ENCODE data around the gene SLC12A1.
A peak's percentile ranks its signal among the peaks of the same experiment; 100 is the strongest.
"Not testable (repeated sequence)": the region's sequence is repeated elsewhere in the genome, so short reads cannot be mapped to it uniquely, and the experiment has no call there.

Gene SLC12A1

DNA sequence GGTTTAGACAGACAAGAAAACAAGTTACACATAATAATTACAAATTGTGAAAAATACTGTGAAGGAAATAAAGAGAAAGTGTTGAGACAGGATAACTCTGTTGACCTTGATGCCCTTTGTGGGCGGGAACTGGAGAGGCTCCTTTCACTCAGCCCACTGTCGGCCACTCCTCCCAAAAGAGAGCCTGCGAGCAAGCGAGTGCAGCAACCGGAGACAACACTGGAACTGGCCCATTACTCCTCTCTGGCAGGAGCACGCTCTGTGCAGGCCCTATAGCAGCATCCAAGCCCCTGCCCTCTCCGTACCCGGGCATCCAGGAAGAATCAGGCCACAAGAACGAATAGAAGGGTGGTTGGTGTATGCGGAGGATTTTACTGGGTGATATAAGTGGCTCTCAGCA, 108.9 kb downstream of the SLC12A1 start:
- DNase-seq: no peak

DNA sequence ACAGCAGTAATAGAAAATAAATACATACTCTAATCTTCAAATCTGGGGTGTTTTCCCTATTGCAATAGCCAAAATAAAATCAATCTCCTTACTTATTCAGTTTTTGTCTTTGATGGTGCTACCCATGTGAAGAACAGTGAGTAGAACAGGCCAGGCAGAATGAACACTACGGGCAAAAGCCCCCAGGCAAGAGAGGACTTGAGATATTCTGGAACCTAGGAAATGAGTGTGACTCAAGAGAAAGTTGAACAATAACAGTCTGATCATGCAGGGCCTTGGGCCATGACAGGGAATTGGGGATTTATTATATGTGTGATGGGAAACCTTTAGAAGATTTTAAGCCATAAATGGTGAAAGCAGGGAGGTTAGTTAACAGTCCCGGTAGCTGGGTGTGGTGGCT, 111.1 kb downstream of the SLC12A1 start:
- DNase-seq: no peak

DNA sequence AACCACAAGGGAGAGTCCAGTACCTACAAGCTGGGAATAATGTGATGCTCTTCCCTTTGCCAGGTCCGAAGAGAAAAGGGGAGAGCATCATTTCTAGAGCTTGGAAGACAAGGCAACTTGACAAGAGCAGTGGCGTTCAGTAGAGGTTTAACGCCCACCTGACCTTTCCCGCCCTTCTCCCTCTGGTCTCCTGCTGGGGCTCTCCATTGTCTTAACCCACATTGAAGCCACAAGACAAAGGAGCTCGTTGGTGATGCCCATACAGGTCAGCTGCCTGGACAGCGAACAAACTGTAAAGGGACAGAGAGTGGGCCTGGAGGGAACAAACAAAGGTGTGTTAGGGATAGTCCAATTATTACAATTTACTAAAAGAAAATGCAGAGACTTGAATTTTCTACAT, 112.0 kb downstream of the SLC12A1 start:
- DNase-seq: no peak

- no peak for DNase-seq
Observed at GRCh38 chr15:48323294-48323693, 117.2 kb downstream of the SLC12A1 start.

DNA sequence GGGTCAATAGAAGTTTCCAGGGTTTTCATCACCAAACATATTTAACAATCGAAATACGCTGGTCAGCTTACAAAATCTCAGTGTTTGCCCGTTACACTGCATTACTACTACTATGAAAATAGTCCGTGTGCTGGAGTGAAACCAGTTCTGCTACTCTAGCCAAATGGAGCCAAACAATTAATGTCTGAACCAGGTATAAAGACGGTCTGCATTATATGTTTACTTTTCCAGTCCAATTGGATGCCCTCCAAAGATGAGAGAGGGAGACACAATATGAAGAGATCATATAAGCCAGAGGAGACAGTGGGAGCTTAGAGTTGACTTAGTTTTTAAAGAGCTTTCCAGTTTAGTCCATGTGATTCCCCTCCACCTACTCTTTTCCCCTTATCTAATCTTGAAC, 118.8 kb downstream of the SLC12A1 start:
- no peak for DNase-seq

- DNase-seq: no peak
Observed at GRCh38 chr15:48325400-48325799, 119.3 kb downstream of the SLC12A1 start.

DNA sequence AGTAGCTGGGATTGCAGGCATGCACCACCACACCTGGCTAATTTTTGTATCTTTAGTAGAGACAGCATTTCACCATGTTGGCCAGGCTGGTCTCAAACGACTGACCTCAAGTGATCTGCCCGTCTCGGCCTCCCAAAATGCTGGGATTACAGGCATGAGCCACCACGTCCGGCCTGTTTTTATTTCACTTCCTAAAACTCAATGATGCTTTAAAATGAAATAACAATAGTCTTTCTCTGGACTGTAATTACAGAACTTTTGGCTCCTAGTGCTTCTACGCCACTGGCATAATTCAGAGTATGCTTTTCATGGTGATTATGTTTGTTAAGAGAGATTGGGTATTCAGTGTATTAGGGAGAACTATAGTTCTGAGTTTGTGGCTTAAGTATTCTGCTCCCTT, 120.1 kb downstream of the SLC12A1 start:
- DNase-seq: not testable (repeated sequence)

DNA sequence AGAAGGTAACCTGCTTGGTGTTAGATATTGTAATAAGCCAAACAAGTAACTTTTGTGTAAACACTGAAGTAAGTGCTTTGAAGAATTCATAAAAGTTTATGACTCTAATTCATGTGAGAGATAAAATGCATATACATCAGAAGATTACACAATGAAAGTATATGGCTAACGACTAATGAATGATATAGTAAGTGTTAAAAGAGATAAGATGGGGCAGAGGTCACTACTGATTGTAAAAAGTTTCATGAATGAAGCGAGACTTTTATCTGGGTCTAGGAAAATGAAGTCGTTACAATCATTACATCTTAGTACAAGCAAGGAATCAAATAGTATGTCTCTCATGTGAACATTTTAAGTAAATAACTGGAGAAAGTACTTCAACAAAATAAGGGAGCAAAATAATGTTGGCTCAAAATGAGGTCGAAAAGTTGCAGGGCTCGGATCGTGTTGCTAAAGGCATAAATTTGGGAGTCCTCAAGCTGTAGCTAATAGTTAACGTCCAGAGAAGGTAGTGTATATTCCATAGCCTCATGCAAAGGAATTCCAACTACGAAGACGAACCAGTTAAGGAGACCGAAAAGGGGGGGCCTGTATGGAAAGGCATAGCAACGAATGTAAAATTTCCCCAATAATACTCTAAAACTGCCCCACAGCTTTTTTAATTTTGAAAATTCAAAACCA, 124.1 kb downstream of the SLC12A1 start:
- no peak for DNase-seq

DNA sequence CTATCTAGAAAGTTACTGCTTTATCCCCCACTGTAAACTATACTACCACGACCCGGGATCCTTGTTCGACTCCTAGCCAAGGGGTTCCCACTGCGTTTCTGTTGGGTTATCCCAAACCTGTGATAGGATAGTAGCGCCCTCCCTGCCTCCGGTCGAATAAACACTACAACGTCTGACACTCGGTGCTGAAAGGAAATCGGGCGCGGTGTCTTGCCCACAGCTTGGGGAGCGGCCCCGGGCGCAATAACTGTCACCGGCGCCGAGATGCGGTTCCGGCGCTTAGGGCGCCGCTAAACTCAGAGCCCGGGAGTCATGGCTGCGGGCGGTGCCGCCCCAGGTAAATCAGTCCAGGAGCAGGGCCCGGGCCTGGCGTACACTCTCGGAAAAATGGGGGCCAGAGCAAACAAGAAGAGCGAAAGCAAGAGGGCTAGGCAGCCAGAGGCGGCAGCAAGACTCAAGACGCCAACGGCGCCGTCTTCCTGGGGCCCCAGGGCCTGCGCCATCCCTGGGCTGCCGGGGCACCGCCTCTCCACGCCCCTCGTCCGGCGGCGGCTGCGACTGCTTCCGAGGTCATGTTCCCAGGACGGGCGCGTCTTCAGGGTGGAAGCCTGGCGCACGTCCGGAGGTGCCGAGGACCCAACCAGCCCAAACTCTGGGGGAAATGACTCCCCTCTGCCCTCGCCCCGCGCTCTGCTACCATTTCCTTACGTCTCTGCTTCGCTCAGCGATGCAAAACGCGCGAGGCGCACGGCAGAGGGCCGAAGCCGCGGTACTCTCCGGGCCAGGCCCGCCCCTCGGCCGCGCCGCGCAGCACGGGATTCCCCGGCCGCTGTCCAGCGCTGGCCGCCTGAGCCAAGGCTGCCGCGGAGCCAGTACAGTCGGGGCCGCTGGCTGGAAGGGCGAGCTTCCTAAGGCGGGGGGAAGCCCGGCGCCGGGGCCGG, 125.0 kb downstream of the SLC12A1 start, which contains the start of gene DUT:
TSS of gene DUT (plus strand) at position 575 of the 941 bp plus-strand sequence. CDS start at position 662, 87 bp downstream.
- DNase-seq: peak; percentile 43 to 70

DNA sequence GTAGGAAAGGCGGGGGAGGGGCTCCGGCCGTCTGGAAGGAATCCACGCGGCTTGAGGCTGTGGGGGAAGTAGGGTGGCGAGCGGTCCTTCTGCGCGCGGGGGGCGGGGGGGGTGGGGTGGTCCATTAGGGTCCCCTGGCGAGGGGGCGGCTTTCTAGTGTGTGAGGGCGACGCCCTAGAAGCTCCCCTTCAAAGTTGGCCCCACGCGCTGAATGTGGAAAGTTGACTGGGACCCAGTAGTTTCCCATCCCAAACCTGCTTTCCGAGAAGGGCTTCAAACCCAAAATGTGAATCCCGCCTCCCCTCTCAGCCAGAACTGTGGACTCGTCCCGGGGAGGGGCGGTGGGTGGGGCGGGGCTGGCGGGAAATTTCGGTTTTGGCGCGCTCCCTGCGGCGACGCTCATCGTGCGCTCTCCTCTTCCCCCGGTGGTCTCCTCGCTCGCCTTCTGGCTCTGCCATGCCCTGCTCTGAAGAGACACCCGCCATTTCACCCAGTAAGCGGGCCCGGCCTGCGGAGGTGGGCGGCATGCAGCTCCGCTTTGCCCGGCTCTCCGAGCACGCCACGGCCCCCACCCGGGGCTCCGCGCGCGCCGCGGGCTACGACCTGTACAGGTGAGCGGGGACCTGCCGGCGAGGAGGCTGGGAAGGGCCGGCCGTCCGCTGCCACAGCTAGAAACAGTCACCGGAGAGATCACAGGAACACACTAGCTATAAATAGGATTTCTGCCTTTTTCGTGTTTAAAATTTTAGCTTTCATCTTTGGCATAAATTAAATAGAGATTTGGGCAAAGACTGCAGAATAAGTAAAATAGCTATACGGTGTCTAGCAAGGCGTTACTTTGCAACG, 125.9 kb downstream of the SLC12A1 start:
- DNase-seq: peak; percentile 59 to 79

DNA sequence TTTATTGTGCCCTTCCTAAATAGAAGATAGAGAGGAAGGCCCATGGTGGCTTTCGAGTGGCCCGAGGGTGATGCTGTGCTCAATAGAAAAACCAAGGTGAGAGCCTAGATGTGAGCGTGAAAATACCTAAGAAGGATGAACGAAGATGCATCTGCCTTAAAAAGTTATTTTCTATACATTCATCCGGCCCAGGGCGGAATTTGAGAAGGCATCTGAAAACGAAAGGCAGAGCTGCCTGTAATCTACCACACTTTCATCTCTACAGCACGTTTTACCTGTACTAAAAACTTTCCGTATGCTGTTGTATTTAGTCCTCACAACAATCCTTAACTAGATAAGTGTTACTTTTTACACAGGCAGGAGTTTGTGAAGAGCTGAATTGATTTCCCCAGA, 126.5 kb downstream of the SLC12A1 start:
- DNase-seq: no peak

GRCh38 chr15:48333540-48333939, 127.4 kb downstream of the SLC12A1 start:
- DNase-seq: no peak

GRCh38 chr15:48334260-48334659, 128.2 kb downstream of the SLC12A1 start:
- DNase-seq: no peak

GRCh38 chr15:48336940-48337339, 130.8 kb downstream of the SLC12A1 start:
- peak in 1 of 2 experiments; percentile 4 for DNase-seq

GRCh38 chr15:48337607-48338006, 131.5 kb downstream of the SLC12A1 start:
- no peak for DNase-seq

DNA sequence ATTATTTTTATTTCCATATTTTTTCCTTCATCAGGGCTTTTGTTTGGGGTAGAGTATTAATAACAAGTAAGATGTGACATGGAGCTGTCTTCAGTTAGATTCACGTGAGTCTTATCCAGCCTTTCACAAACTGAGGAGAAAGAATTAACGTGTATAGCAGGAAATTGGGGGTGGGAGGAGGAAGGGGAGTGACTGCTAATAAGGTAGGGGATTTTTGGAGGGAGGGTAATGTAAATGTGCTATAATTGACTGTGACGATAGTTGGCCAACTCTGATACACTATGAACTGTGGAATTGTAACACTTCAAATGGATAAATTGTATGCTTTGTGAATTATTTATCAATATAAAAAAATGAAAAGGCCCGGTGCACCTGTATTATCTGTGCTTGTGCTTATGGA, 134.0 kb downstream of the SLC12A1 start:
- DNase-seq: no peak

DNA sequence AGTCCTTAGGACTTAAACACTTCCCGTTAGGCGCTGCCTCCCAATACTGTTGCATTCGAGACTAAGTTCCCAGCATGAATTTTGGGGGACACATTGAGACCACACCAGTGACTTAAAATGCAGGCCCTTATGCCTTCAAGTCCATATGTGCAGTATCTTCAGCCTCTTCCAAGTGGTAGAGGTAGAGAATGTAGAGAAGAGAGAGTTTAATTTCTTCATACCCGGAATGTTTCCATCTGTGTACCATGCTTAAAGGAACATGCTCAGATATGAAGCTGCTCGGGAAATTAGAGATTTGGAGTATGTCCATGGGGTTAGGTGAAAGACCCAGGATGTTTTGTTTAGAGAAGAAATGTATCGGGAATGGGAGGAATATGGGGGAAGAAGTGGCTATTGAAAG, 137.8 kb downstream of the SLC12A1 start:
- no peak for DNase-seq

- no peak for DNase-seq
Observed at GRCh38 chr15:48345516-48345915, 139.4 kb downstream of the SLC12A1 start.

GRCh38 chr15:48352474-48353072, 146.5 kb downstream of the SLC12A1 start:
- peak; percentile 37 to 85 for DNase-seq

Measured in NCI-H446 (cell line).